H1 (cell line): ENCODE results near the gene TMEM89. TPM values are rescaled to one million over a fixed set of nuclear protein-coding genes. Genes with fewer than 3 reads are reported as not detected.

Experiments used
- BCL11A ChIP-seq, 2 experiments: IDR thresholded peaks; one replicate each; pipeline ENCODE4 v1.6.1; 2011; ENCODE audit warnings: low read depth in 2 of 2, low read length in 2 of 2, mild to moderate bottlenecking in 2 of 2
- KDM4A ChIP-seq: IDR thresholded peaks from one replicate; pipeline ENCODE4 v1.7.1; 2012; ENCODE audit warnings: low read depth, mild to moderate bottlenecking, moderate library complexity, low read length, inconsistent platforms; ENCODE audit not compliant: severe bottlenecking
- POLR2A ChIP-seq, 2 experiments: IDR thresholded peaks; 1 replicate in 1 of 2; 2 replicates in 1 of 2; pipeline ENCODE4 v1.6.1; 2011; ENCODE audit warnings: low read depth in 2 of 2, low read length in 2 of 2, mild to moderate bottlenecking in 2 of 2; ENCODE audit errors: control extremely low read depth in 1 of 2
- POLR2AphosphoS5 ChIP-seq: IDR thresholded peaks from 2 replicates; pipeline ENCODE4 v1.6.1; 2011; ENCODE audit warnings: low read depth, low read length
- POU5F1 ChIP-seq: IDR thresholded peaks from 2 replicates; pipeline ENCODE4 v1.6.1; 2011; ENCODE audit warnings: low read depth, mild to moderate bottlenecking, low read length, moderate library complexity
- RAD21 ChIP-seq, 2 experiments: IDR thresholded peaks in 1 of 2; conservative IDR thresholded peaks in 1 of 2; 2 replicates each; pipeline ENCODE4 v1.6.1; 2011; ENCODE audit warnings: low read depth in 2 of 2, low read length in 2 of 2, improper control_type of control experiment in 1 of 2, inconsistent platforms in 1 of 2, mild to moderate bottlenecking in 1 of 2, moderate library complexity in 1 of 2
- SIN3A ChIP-seq, 2 experiments: IDR thresholded peaks in 1 of 2; conservative IDR thresholded peaks in 1 of 2; 2 replicates each; pipeline ENCODE4 v1.6.1; 2011 to 2012; ENCODE audit warnings: low read length in 2 of 2, improper control_type of control experiment in 1 of 2, low read depth in 1 of 2, mild to moderate bottlenecking in 1 of 2
- TAF1 ChIP-seq: IDR thresholded peaks from 2 replicates; pipeline ENCODE4 v1.6.1; 2011; ENCODE audit warnings: mild to moderate bottlenecking, low read depth, low read length
- TAF7 ChIP-seq: optimal IDR thresholded peaks from 2 replicates; pipeline ENCODE3; 2011; ENCODE audit warnings: low read depth, mild to moderate bottlenecking, inconsistent platforms, low read length, moderate library complexity, borderline replicate concordance
- polyA plus RNA-seq, 7 experiments: library from polyadenylated mRNA; depleted of rRNA in 3 of 7; stranded (reverse) in 5 of 7; unstranded in 2 of 7; fragments of >200 nt in 5 of 7; fragments of 200-250 nt in 2 of 7; gene quantifications; 1 replicate in 5 of 7; 2 replicates in 1 of 7; 4 replicates in 1 of 7; pipeline versions ENCODE4 v1.2.1 to v1.2.3, GENCODE V29; 2011 to 2013; ENCODE audit warnings: missing spikeins in 2 of 7, mixed read lengths in 2 of 7
- total RNA-seq: library from RNA; stranded (reverse); fragmentation: NEBNext Ultra II Directional; extraction: Animal tissue kit (Norgen Biotek cat#: 25700); gene quantifications from 2 replicates; pipeline ENCODE4 v1.2.1, GENCODE V29; 2021
- TF ChIP-seq, protein P1 (sequence below), 3 experiments: IDR thresholded peaks; 1 replicate in 2 of 3; 2 replicates in 1 of 3; pipeline versions ENCODE4 v1.5.1 to v1.6.1; 2011; ENCODE audit warnings: low read length in 3 of 3, mild to moderate bottlenecking in 3 of 3, inconsistent platforms in 2 of 3, low read depth in 1 of 3, moderate library complexity in 1 of 3; ENCODE audit not compliant: insufficient read depth in 1 of 3; ENCODE audit errors: control extremely low read depth in 1 of 3
- TF ChIP-seq, protein P2 (sequence below): IDR thresholded peaks from 2 replicates; pipeline ENCODE4 v1.6.1; 2012; ENCODE audit warnings: inconsistent platforms

TMEM89 gene
- total and polyA plus RNA-seq, 2 of the 8 experiments (the other 6 are each of a cell fraction or from before 2014, with no cell fraction given): not detected

DNA sequence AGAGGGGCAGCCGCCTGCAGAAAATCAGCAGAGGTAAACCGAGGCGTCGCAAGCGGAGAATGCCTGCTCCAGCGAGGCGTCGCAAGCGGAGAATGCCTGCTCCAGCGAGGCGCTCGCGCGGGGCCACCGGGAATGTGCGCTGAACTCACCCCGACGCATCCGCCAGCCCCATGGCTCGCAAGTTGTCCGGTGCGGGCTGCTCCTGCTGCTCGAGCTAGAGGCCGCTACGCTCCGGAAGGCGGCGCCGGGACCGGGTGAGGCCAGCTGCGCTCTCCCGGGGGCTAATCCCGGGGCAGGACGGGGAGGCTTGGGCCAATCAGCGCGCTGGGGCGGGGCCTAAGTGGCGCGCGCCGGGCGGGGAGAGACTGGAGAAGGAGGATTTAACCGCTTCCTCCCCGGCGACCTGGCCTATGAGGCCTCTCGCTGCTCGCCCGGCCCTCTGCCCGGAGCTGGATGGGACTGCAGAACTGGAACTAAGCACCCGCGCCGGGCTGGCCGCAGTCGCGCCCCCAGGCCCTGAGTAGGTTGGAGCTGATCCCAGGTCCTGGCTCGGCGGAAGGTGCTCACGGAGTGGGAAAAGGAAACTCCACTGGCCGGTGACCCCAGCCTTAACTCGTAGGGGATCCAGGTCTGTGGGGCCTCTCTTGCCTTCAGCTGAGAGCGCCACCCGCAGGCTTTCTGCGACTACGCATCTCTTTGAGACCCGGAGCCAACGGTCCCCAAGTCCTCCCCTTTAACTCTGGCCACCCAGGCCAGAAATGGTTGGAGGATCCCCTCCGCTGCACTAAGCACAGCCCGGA lies 13.9 kb upstream of the TMEM89 start, which contains the start of gene SLC26A6 (continued):
- TF ChIP-seq, protein P1, sequence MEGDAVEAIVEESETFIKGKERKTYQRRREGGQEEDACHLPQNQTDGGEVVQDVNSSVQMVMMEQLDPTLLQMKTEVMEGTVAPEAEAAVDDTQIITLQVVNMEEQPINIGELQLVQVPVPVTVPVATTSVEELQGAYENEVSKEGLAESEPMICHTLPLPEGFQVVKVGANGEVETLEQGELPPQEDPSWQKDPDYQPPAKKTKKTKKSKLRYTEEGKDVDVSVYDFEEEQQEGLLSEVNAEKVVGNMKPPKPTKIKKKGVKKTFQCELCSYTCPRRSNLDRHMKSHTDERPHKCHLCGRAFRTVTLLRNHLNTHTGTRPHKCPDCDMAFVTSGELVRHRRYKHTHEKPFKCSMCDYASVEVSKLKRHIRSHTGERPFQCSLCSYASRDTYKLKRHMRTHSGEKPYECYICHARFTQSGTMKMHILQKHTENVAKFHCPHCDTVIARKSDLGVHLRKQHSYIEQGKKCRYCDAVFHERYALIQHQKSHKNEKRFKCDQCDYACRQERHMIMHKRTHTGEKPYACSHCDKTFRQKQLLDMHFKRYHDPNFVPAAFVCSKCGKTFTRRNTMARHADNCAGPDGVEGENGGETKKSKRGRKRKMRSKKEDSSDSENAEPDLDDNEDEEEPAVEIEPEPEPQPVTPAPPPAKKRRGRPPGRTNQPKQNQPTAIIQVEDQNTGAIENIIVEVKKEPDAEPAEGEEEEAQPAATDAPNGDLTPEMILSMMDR (IDR thresholded peaks at IDR 0.05; ENCODE audit: control extremely low read depth in 1 of 3, insufficient read depth in 1 of 3, low read depth in 1 of 3, low read length in 3 of 3): peak in 2 of 3 experiments; percentile 76 to 86; a peak in 3 of 4 replicates
- TF ChIP-seq, protein P2, sequence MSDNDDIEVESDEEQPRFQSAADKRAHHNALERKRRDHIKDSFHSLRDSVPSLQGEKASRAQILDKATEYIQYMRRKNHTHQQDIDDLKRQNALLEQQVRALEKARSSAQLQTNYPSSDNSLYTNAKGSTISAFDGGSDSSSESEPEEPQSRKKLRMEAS: peak; percentile 49
- no peak for TF ChIP-seq TAF7
- no peak for TF ChIP-seq BCL11A (IDR thresholded peaks at IDR 0.05; ENCODE audit: low read depth in 2 of 2, low read length in 2 of 2)
- peak in 1 of 2 experiments; percentile 78; a peak in 2 of 4 replicates for TF ChIP-seq SIN3A (conservative IDR thresholded peaks at IDR 0.05 in 1 of 2, IDR thresholded peaks at IDR 0.05 in 1 of 2; ENCODE audit: low read depth in 1 of 2, low read length in 2 of 2)
- TF ChIP-seq POU5F1: no peak
- TF ChIP-seq TAF1: peak; percentile 86
- peak; percentile 64 for TF ChIP-seq POLR2AphosphoS5
- peak; percentile 55 to 67 for TF ChIP-seq RAD21 (IDR thresholded peaks at IDR 0.05 in 1 of 2, conservative IDR thresholded peaks at IDR 0.05 in 1 of 2; ENCODE audit: low read depth in 2 of 2, low read length in 2 of 2)
- TF ChIP-seq KDM4A: peak; percentile 88
- peak in 1 of 2 experiments; percentile 81; a peak in 1 of 3 replicates for TF ChIP-seq POLR2A (IDR thresholded peaks at IDR 0.05; ENCODE audit: control extremely low read depth in 1 of 2, low read depth in 2 of 2, low read length in 2 of 2)
